CD4-positive, alpha-beta T cell treated with Interferon alpha-2 for 1 hour (primary cell): Measurements from ENCODE around the gene CFAP141.
A peak's percentile ranks its signal among the peaks of the same experiment; 100 is the strongest.

Source experiments
- DNase-seq, 2 donors: peaks; one replicate each; pipeline ENCODE4 v3.0.0-alpha.2; 2020 to 2022

CFAP141 gene

GRCh38 chr1:154170547-154171222 lies 35.4 kb downstream of the CFAP141 start:
- DNase-seq: no peak

DNA sequence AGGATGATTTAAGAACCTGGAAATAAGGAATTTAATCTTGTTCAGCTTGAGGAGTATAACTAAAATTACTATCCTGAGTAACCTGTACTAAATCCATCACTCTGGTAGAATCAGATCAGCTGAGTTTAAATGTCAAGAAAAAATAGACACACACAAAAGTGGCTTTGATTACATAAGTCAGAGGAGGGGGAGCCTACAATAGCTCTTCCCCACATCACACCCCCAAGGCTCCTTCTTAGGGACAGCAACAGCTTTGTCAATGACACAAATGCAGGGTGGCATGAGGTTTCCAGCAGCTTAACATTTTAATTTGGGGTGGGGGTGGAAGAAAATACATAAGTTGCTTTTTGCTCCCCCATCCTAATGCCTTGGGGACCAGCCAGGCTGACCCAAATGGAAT lies 38.7 kb downstream of the CFAP141 start:
- DNase-seq: no peak

DNA sequence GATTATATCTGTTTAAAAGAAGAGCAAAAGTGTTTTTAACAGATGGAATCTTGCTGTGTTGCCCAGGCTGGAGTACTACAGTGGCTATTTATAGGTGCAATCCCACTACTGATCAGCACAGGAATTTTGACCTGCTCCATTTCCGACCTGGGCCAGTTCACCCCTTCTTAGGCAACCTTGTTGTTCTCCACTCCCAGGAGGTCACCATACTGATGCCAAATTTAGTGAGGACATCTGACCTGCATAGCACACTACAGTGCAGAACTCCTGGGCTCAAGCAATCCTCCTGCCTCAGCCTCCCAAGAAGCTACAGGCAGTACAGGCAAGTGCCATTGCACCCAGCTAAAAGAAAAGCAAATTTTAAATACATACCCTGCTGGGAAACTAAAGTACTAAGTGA lies 39.9 kb downstream of the CFAP141 start:
- DNase-seq: no peak

GRCh38 chr1:154159554-154159953 lies 46.6 kb downstream of the CFAP141 start:
- no peak for DNase-seq

DNA sequence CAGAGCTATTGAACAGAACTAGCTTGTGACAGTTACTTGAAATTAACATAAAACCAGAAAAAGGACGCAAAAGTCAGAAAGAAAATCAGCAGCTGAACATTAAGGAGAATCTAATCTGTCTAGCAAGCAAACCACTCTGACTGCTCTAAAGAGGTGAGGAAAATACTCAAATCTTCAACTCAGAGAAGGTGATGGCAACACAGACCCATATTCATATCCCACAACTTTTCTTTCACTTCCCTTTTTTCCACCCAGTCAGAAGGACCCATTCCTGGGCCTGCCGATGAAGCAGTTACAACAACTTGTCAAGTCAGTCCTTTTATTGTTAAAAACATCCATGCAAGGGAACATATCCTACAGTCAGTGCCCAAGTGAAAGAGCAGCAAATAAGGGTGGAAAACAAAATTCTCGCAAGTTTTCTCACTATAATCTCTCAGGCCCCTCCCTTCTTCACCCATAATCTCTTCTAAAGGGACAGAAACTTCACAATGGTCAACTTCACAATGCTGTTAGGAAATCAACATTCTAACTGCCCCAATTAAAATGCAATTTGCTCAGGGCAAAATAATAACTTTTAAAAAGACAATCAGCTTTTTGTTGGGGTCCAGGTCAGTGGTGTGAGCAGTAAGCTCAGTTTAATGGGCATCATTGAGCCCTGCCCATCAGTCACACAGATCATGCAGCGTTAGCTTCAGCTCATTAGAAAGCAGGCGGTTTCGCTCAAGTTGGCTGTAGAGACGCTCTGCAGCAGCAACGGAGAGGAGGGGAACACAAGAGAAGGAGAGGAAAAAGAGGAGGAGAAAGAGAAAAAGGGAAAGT lies 47.6 kb downstream of the CFAP141 start:
- no peak for DNase-seq

DNA sequence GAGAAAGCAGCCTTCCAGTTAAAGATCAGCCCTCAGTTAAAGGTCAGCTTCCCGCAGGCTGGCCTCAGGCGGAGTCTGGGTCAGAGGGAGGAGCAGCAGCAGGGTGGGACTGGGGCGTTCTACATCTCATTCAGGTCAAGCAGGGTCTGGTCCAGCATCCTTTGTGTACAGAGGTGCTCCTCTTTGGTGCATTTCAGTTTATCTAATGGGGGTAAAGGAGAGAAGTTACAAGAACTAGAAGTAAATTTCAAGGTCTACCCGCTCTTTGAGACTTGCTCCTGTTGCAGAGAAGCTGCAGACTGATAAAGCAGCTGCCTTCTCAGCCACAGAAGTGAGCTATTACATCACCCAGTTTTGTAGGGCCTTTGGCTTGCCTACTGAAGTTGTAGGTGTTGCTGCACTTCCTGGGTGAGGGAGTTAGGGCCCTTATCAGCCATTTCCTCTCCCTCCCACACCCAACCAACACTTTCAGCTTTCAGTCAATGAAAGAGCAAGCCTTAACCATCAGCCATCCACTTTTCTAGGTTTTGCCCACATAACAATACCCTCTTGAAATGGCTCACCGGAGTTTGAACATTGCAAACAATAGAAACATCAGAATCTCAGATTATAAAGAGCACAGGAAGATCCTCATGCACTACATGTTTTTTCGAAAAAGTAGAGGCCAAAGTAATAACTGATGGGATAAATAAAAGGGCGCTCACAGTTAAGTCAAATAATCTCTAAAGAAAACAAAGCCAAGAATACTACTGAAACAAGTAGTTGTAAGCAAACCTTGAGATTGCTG lies 48.4 kb downstream of the CFAP141 start:
- DNase-seq: peak; percentile 73 to 86

DNA sequence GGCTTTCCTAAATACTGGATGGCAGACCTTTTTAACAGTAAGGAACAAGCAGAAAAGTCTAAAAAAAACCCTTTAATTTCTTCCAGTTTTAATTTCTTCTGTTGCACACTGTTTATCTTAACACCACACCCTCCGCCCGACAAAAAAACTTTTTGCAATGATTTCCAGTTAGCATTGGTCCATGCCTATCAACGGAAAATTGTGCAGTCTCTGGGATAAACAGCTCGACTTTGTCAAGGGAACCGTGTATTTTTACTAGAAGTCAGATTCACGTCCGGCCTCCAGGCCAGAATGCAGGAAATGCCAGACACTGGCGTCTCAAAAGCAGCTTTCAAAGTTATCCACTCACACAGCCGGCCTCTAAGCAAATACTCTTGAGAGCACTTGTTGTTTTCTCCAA lies 50.9 kb downstream of the CFAP141 start:
- no peak for DNase-seq

DNA sequence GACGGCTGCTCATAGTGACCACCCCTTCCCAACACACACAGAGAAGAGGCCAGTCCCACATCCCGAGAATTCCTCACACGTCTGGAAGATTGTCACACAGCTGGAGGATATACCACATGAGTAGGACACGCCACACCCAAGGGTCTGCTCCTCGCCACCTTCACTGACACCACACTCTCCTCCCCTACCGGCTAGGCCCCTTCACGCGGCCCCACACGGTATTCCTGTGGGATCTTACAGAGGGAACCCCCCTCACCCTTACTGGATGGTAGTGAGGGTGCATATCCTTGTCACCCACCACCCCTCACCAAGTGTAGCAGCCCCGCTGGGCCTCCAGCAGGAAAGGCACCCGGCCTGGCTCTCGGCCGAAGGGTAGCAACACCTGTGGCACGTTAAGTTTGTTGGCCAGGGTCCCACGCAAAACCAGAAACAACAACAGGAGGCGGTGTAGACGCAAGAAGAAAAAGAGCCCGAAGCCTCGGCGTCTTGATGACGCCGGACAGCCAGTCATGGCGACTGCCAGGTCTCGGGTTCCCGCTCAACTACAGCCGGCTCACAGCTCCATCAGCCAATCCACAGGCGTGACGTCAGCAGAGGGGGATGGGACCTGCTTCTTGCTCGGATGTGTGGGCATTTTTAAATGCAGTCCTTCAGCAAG lies 51.5 kb downstream of the CFAP141 start, which contains the start of gene NUP210L:
Gene NUP210L (minus strand): TSS at position 540 of the 658 bp plus-strand sequence.
- no peak for DNase-seq

DNA sequence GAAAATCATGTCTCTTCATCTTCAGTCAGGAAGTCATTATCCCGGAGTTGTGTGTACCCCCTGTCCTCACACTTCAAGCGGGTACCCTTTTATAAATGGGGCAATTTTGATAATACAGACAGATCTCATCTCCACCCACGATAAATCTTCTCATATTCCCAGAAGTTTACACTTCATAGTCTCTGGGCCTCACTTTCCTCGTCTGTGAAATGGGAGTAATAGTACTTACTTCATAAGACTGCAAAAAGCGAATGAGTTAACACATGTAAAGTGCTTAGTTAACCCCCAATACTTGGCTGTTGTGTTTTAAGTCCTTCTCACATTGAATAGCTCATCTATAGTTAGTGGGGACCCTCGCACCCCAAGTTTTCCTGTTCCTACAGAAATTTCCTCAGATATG lies 52.1 kb downstream of the CFAP141 start:
- no peak for DNase-seq

DNA sequence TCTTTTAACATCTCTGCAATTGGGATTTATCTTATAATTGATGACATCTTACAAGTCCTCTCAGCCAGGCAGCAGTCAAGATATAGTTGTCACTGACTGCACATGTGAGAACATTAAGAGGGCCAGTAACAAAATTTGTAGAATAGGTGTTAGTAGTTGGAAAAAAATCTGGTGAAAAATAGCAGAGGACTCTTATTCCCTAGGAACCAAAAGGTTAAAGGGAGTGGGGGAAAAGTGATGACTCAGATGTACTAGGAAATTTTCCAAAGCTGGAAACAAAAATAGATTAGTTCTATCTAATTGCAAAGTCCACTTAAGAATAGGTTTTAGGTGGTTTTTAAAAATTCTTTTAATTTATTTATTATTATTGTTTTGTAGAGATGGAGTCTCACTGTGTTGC lies 54.8 kb downstream of the CFAP141 start:
- no peak for DNase-seq
